Right atrium auricular region (tissue), 2 donors: ENCODE measurements around the gene ATP6V0E2. TPM values are rescaled to one million over a fixed set of nuclear protein-coding genes. Genes with fewer than 3 reads are reported as not detected.

Experiments
- DNase-seq: peaks from one replicate; pipeline ENCODE4 v3.0.0-alpha.2; 2019; ENCODE audit warnings: low spot score
- H3K27ac ChIP-seq, 2 donors: fragments of 200-600 bp; sonication (generic); 1 replicate in 1 of 2; 2 replicates in 1 of 2; pipeline ENCODE4 v1.5.1; 2016 to 2019
- H3K27me3 ChIP-seq, 2 donors: fragments of 200-600 bp; sonication (generic); one replicate each; pipeline versions ENCODE4 v1.5.1 to v1.6.0; 2017 to 2019
- H3K36me3 ChIP-seq: fragments of 200-600 bp; sonication (generic); one replicate; pipeline ENCODE4 v1.5.1; 2016
- H3K4me1 ChIP-seq, 2 donors: fragments of 200-600 bp; sonication (generic); one replicate each; pipeline versions ENCODE4 v1.5.1 to v1.6.0; 2017 to 2019
- H3K4me3 ChIP-seq, 2 donors: fragments of 200-600 bp; sonication (generic); 1 replicate in 1 of 2; 2 replicates in 1 of 2; pipeline ENCODE4 v1.5.1; 2017 to 2019; ENCODE audit warnings: mild to moderate bottlenecking in 1 of 2, moderate library complexity in 1 of 2
- H3K9me3 ChIP-seq, 2 donors: fragments of 200-600 bp; sonication (generic); one replicate each; pipeline ENCODE4 v1.5.1; 2019
- CTCF ChIP-seq, 2 donors: fragments of 200-600 bp; sonication (generic); IDR thresholded peaks; one replicate each; pipeline ENCODE4 v1.5.1; 2019; ENCODE audit warnings: antibody characterized with exemption in 2 of 2
- total RNA-seq, 2 donors: library from RNA; depleted of rRNA; stranded (reverse); fragments of >200 nt; gene quantifications; one replicate each; pipeline ENCODE4 v1.1.0, GENCODE V29; 2016

Gene ATP6V0E2
- total RNA-seq, 2 donors from 2014 or later: 60.7 to 122 TPM

- peaks cover 0 to 39% of the 10 kb centered on the region in 2 donors for H3K4me1 ChIP-seq
These were observed 9.7 kb downstream of the ATP6V0E2 start for GRCh38 chr7:149883452-149883861.

GRCh38 chr7:149884016-149884415 lies 10.2 kb downstream of the ATP6V0E2 start:
- Histone ChIP-seq H3K27ac (peak overlapping the region in 1 of 2 donors; percentile 57), H3K4me1 (peaks cover 0 to 39% of the 10 kb centered on the region in 2 donors), H3K36me3 (no peaks in the 10 kb centered on the region), H3K4me3 (no peak overlapping the region), H3K27me3 (no peaks in the 10 kb centered on the region), H3K9me3 (no peaks in the 10 kb centered on the region)
- no peak for TF ChIP-seq CTCF (IDR thresholded peaks at IDR 0.05)
- DNase-seq: no peak

More at GRCh38 chr7:149883452-149883861, 9.7 kb downstream of the ATP6V0E2 start:
- DNase-seq: no peak
- Histone ChIP-seq H3K9me3 (no peaks in the 10 kb centered on the region), H3K27ac (peak overlapping the region in 1 of 2 donors; percentile 57), H3K4me3 (no peak overlapping the region), H3K27me3 (no peaks in the 10 kb centered on the region), H3K36me3 (no peaks in the 10 kb centered on the region)
- peak; percentile 62 to 85 for TF ChIP-seq CTCF (IDR thresholded peaks at IDR 0.05)

GRCh38 chr7:149884541-149884940 lies 10.8 kb downstream of the ATP6V0E2 start:
- H3K4me1 ChIP-seq: peaks cover 0 to 39% of the 10 kb centered on the region in 2 donors

GRCh38 chr7:149885191-149886017 lies 11.6 kb downstream of the ATP6V0E2 start:
- DNase-seq: no peak
- H3K4me1 ChIP-seq: peaks cover 0 to 39% of the 10 kb centered on the region in 2 donors

More at GRCh38 chr7:149884541-149884940, 10.8 kb downstream of the ATP6V0E2 start:
- no peak for TF ChIP-seq CTCF (IDR thresholded peaks at IDR 0.05)
- H3K9me3 ChIP-seq: no peaks in the 10 kb centered on the region
- no peak for DNase-seq
- H3K27ac ChIP-seq: no peak overlapping the region
- no peaks in the 10 kb centered on the region for H3K27me3 ChIP-seq
- H3K36me3 ChIP-seq: no peaks in the 10 kb centered on the region
- no peak overlapping the region for H3K4me3 ChIP-seq

GRCh38 chr7:149886018-149886415 lies 12.2 kb downstream of the ATP6V0E2 start:
- H3K4me3 ChIP-seq: no peak overlapping the region
- no peak for DNase-seq
- H3K27me3 ChIP-seq: no peaks in the 10 kb centered on the region
- peaks cover 0 to 33% of the 10 kb centered on the region in 2 donors for H3K4me1 ChIP-seq
- no peaks in the 10 kb centered on the region for H3K36me3 ChIP-seq
- H3K27ac ChIP-seq: no peak overlapping the region
- no peaks in the 10 kb centered on the region for H3K9me3 ChIP-seq
- TF ChIP-seq CTCF (IDR thresholded peaks at IDR 0.05): no peak

More at GRCh38 chr7:149885191-149886017, 11.6 kb downstream of the ATP6V0E2 start:
- Histone ChIP-seq H3K4me3 (no peak overlapping the region), H3K27ac (peak overlapping the region in 1 of 2 donors; percentile 24), H3K27me3 (no peaks in the 10 kb centered on the region), H3K36me3 (no peaks in the 10 kb centered on the region), H3K9me3 (no peaks in the 10 kb centered on the region)
- TF ChIP-seq CTCF (IDR thresholded peaks at IDR 0.05): no peak
